DND-41 (cell line): Measurements from ENCODE around the gene TRMU.

Source experiments
- ATAC-seq: fragments of 200-7000 bp; cut with Tn5 transposase; 3 replicates; pipeline ENCODE4 v1.9.1; 2021; ENCODE audit warnings: low read depth; ENCODE audit not compliant: insufficient read depth
- DNase-seq: peaks from one replicate; pipeline ENCODE4 v3.0.0-alpha.2; 2020
- H2AFZ ChIP-seq: 2 replicates; pipeline ENCODE4 v1.6.0; 2012; ENCODE audit warnings: low read depth, low read length
- H3K27ac ChIP-seq: 2 replicates; pipeline ENCODE4 v1.5.1; 2012; ENCODE audit warnings: low read length, inconsistent platforms
- H3K27me3 ChIP-seq: fragments of 200-600 bp; sonication (generic); 2 replicates; pipeline ENCODE4 v1.6.0; 2012; ENCODE audit warnings: low read length, mild to moderate bottlenecking, inconsistent platforms; ENCODE audit not compliant: insufficient read depth, poor library complexity
- H3K36me3 ChIP-seq: 2 replicates; pipeline ENCODE4 v1.5.1; 2012; ENCODE audit warnings: low read length, inconsistent platforms; ENCODE audit not compliant: insufficient read depth
- H3K4me1 ChIP-seq: 2 replicates; pipeline ENCODE4 v1.5.1; 2012; ENCODE audit warnings: mild to moderate bottlenecking, low read length; ENCODE audit not compliant: insufficient read depth
- H3K4me2 ChIP-seq: 2 replicates; pipeline ENCODE4 v1.6.0; 2012; ENCODE audit warnings: mild to moderate bottlenecking, moderate library complexity, low read length, inconsistent platforms; ENCODE audit not compliant: insufficient read depth
- H3K4me3 ChIP-seq, 2 experiments: fragments of 200-600 bp in 1 of 2; shearing (Covaris generic) in 1 of 2; 2 replicates each; pipeline ENCODE4 v1.5.1; 2012 to 2016; ENCODE audit warnings: inconsistent platforms in 2 of 2, low read length in 2 of 2, mild to moderate bottlenecking in 2 of 2, low read depth in 1 of 2, moderate library complexity in 1 of 2
- H3K79me2 ChIP-seq: 2 replicates; pipeline ENCODE4 v1.6.0; 2012; ENCODE audit warnings: low read length, inconsistent platforms; ENCODE audit not compliant: insufficient read depth
- H3K9ac ChIP-seq: 2 replicates; pipeline ENCODE4 v1.6.0; 2012; ENCODE audit warnings: low read depth, mild to moderate bottlenecking, inconsistent platforms, low read length, moderate library complexity
- H3K9me3 ChIP-seq: 2 replicates; pipeline ENCODE4 v1.5.1; 2012; ENCODE audit warnings: low read length, moderate library complexity, mild to moderate bottlenecking, inconsistent platforms; ENCODE audit not compliant: insufficient read depth, severe bottlenecking
- H4K20me1 ChIP-seq: 2 replicates; pipeline ENCODE4 v1.6.0; 2012; ENCODE audit warnings: low read length; ENCODE audit not compliant: insufficient read depth
- CTCF ChIP-seq: IDR thresholded peaks from 2 replicates; pipeline ENCODE4 v1.5.1; 2012; ENCODE audit warnings: borderline replicate concordance, low read length, moderate library complexity, mild to moderate bottlenecking; ENCODE audit not compliant: poor library complexity, severe bottlenecking; ENCODE audit errors: extremely low read depth
- EZH2 ChIP-seq: IDR thresholded peaks from 3 replicates; pipeline ENCODE4 v1.6.1; 2012; ENCODE audit warnings: borderline replicate concordance, low read depth, mild to moderate bottlenecking, moderate library complexity, low read length, inconsistent platforms; ENCODE audit not compliant: severe bottlenecking

The TRMU gene

GRCh38 chr22:46299101-46299500 is 36.4 kb upstream of the TRMU start:
- H4K20me1 ChIP-seq: peaks cover 37% of the 10 kb centered on the region
- peaks cover 76% of the 10 kb centered on the region for H3K4me1 ChIP-seq
- H2AFZ ChIP-seq: no peak overlapping the region
- H3K9ac ChIP-seq: peak overlapping the region; percentile 93
- peaks cover 83% of the 10 kb centered on the region for H3K79me2 ChIP-seq
- DNase-seq: no peak
- no peak for ATAC-seq
- H3K36me3 ChIP-seq: peaks cover 60% of the 10 kb centered on the region
- H3K27me3 ChIP-seq: no peaks in the 10 kb centered on the region
- peak overlapping the region; percentile 56 for H3K27ac ChIP-seq
- no peak for TF ChIP-seq CTCF
- TF ChIP-seq EZH2: no peak
- peak overlapping the region in 1 of 2 experiments; percentile 93; a peak in 2 of 4 replicates for H3K4me3 ChIP-seq
- no peaks in the 10 kb centered on the region for H3K9me3 ChIP-seq
- H3K4me2 ChIP-seq: peak overlapping the region; percentile 90

- Histone ChIP-seq H2AFZ (no peak overlapping the region), H3K9me3 (no peaks in the 10 kb centered on the region), H3K27me3 (no peaks in the 10 kb centered on the region), H3K79me2 (peaks cover 94% of the 10 kb centered on the region), H3K4me2 (peak overlapping the region; percentile 60), H3K36me3 (peaks cover 69% of the 10 kb centered on the region), H4K20me1 (peaks cover 44% of the 10 kb centered on the region), H3K4me3 (peak overlapping the region in 1 of 2 experiments; percentile 40; a peak in 2 of 4 replicates), H3K27ac (peak overlapping the region; percentile 59), H3K4me1 (peaks cover 78% of the 10 kb centered on the region), H3K9ac (peak overlapping the region; percentile 32; the same call in 1 of the 2 replicates)
- ATAC-seq (no peak), DNase-seq (no peak)
- TF ChIP-seq CTCF: no peak
- TF ChIP-seq EZH2: no peak
Observed at GRCh38 chr22:46300491-46300890, 35.0 kb upstream of the TRMU start.

- Histone ChIP-seq H4K20me1 (peaks cover 57% of the 10 kb centered on the region), H3K27ac (no peak overlapping the region), H3K4me2 (peak overlapping the region; percentile 38), H2AFZ (no peak overlapping the region), H3K9me3 (no peaks in the 10 kb centered on the region), H3K4me1 (peaks cover 59% of the 10 kb centered on the region), H3K27me3 (no peaks in the 10 kb centered on the region), H3K36me3 (peaks cover 80% of the 10 kb centered on the region), H3K4me3 (peak overlapping the region in 1 of 2 experiments; percentile 4; a peak in 1 of 4 replicates), H3K9ac (peak overlapping the region; percentile 4; the same call in 1 of the 2 replicates), H3K79me2 (peaks cover 99% of the 10 kb centered on the region)
- TF ChIP-seq EZH2: no peak
- no peak for TF ChIP-seq CTCF
- DNase-seq: no peak
- ATAC-seq: no peak
Observed at GRCh38 chr22:46303347-46303965, 32.1 kb upstream of the TRMU start.
